Activated CD4-positive, CD25-positive, alpha-beta regulatory T cell treated with anti-CD3 and anti-CD28 coated beads, Interleukin-2, amount 50 U/mL, for 72 hours (primary cell): ENCODE measurements around the gene GALNT17.

Source experiments
- DNase-seq: peaks from one replicate; pipeline ENCODE4 v3.0.0; 2021

GALNT17 gene

DNA sequence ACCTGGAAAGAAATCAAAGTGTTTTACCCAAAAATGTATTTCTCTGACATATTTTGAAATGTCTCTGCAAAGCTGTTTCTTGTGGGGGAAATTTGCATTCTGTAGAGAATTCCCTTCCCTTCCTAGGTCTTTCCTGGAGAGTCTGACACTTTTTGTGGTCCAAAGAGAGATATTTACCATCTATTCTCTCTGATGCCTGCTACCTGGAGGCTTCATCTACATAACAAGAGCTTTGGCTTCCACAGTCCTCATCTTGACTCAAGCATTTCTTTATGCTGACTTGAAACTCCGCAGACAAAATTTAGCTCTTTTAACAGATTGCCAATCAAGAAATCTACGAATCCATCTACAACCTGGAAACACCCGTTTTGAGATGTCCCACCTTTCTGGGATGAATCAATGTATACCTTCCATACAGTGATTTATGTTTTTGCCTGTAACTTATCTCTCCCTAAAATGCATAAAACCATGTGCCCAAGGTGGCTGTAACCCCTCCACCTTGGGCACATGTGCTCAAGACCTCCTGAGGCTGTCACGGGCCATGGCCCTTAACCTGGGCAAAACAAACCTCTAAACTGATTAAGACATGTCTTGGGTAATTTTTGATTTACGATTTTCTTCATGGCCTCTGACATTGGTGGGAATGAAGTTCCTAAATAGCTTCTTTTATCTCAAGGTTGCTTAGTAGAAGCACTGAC lies 334.7 kb downstream of the GALNT17 start:
- no peak for DNase-seq

- no peak for DNase-seq
Measured at GRCh38 chr7:71470326-71470725, 338.4 kb downstream of the GALNT17 start.

- no peak for DNase-seq
Measured at GRCh38 chr7:71470830-71471229, 338.9 kb downstream of the GALNT17 start.

GRCh38 chr7:71472962-71473361 lies 341.0 kb downstream of the GALNT17 start:
- DNase-seq, result no peak

- DNase-seq, result no peak
Measured at GRCh38 chr7:71473366-71473967, 341.5 kb downstream of the GALNT17 start.

DNA sequence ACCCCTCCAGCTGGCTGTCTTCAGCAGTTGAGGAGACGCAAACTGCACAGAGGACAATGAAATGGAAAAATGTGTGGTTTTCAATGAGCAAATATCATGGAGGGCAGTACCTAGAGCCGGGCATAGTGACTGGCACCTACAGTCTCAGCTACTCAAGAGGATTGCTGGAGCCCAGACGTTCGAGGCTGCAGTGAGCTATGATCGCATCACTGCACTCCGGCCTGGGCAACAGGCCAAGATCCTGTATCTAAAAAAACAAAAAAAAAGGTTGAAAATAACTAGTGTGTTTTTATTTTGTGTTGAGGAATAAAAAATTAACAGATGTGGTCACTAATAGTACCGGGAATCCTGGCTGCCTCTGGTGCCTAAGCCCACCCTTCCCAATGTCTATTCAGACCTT lies 345.5 kb downstream of the GALNT17 start:
- no peak for DNase-seq

- no peak for DNase-seq
Measured at GRCh38 chr7:71479231-71479630, 347.3 kb downstream of the GALNT17 start.

GRCh38 chr7:71480791-71481190 lies 348.8 kb downstream of the GALNT17 start:
- no peak for DNase-seq

GRCh38 chr7:71482284-71482683 lies 350.3 kb downstream of the GALNT17 start:
- DNase-seq, result no peak

- no peak for DNase-seq
Measured at GRCh38 chr7:71484380-71484779, 352.4 kb downstream of the GALNT17 start.

DNA sequence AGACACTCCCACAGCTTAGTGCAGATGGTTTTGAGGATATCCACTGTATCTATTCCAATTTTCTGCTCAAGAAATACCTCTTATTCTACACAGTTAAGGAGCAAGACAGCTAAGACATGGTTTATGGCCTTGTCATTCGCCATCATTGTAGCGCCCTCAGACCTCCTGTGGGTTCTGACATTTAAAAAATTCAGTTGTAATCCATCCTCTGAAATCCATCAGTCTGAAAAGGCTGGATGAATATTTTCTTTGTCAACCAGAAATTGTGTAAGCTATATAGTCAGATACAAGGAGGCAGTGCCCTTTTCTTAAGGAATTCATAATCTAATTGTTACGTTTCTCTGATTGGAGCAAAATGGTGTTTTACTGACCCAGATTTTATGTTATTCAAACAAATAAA lies 353.6 kb downstream of the GALNT17 start:
- DNase-seq, result no peak

GRCh38 chr7:71486414-71486813 lies 354.5 kb downstream of the GALNT17 start:
- DNase-seq, result no peak

- DNase-seq, result no peak
Measured at GRCh38 chr7:71486856-71487628, 355.1 kb downstream of the GALNT17 start.

- no peak for DNase-seq
Measured at GRCh38 chr7:71488308-71488707, 356.4 kb downstream of the GALNT17 start.

DNA sequence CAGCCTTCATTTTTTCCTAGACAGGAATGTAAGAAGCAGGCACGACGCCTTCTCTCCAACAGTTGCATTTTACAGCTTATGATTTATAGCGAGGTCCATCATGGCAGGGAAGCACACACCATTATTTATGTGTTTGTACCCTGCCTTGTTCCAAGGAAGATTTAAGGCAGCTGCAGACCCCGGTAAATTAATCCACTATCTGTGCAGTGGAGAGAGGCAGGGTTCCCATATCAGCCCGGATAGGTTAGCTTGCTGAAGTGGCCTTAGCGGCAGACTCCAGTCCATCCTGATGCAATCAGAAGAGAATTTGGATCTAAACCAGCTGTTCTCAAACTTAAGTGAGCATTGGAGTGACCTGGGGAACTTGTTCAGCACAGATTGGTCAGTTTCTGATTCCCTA lies 359.4 kb downstream of the GALNT17 start:
- DNase-seq, result no peak

GRCh38 chr7:71495828-71496227 lies 363.9 kb downstream of the GALNT17 start:
- DNase-seq, result no peak

DNA sequence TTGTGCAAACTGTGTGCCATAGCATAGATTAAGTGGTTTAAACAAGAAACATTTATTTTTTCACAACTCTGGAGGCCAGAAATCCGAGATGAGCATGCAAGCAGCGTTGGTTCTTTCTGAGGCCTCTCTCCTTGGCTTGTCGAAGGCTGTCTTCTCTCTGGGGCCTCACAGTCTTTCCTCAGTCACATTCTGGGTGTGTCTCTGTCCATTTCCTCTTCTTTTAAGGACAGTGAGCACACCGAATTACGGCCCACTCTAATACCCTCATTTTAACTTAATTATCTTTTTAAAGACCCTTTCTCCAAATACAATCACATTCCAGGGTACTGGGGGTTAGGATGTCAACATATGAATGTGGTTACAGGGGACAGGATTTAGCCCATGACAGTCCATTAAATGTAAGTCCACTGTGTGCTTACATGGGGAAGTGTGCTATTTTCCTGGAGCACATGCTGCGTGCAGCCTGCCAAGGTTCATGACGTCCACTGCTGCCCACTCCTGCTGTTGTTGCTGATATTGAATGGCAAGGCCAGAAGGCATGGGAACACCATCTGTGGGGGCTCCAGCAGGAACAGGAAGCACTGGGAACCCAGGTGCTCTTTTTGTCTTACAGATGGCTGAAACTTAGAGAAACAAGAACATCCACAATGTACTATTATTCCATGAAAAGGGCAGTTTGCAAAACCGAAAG lies 365.5 kb downstream of the GALNT17 start:
- DNase-seq, result no peak

- DNase-seq, result no peak
Measured at GRCh38 chr7:71498381-71498780, 366.4 kb downstream of the GALNT17 start.

DNA sequence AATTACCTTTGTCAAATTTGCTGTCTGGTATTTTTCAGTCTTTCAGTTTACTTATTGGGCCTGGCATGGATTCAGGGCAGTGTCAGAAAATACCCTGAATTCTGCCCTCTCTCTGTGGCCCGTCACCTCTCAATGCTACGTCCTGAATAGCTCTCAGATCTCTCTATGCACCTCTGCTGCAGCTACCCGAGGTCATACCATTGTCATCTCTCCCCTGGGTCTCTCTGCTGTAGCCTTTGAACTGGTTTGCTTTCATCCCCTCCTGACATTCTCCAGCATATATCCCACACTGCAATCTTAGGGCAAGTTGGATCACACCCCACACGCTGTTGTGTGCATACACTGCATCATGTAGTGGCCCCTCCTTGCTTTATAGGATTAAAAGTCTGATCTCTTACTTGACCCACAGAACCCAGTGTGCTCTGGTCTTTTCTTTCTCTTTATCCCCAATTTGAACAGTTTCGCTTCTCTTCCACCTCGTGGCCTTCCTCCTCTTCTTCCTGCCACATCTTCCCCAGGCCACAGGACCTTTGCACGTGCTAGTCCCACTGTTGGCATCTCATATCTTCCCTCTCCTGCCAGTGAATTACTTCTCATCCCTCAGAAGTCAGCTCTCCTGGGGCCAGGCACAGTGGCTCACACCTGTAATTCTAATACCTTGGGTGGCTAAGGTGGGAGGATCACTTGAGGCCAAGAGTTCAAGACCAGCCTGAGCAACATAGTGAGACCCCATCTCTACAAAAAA lies 372.9 kb downstream of the GALNT17 start:
- DNase-seq, result no peak

- no peak for DNase-seq
Measured at GRCh38 chr7:71506822-71507221, 374.9 kb downstream of the GALNT17 start.

DNA sequence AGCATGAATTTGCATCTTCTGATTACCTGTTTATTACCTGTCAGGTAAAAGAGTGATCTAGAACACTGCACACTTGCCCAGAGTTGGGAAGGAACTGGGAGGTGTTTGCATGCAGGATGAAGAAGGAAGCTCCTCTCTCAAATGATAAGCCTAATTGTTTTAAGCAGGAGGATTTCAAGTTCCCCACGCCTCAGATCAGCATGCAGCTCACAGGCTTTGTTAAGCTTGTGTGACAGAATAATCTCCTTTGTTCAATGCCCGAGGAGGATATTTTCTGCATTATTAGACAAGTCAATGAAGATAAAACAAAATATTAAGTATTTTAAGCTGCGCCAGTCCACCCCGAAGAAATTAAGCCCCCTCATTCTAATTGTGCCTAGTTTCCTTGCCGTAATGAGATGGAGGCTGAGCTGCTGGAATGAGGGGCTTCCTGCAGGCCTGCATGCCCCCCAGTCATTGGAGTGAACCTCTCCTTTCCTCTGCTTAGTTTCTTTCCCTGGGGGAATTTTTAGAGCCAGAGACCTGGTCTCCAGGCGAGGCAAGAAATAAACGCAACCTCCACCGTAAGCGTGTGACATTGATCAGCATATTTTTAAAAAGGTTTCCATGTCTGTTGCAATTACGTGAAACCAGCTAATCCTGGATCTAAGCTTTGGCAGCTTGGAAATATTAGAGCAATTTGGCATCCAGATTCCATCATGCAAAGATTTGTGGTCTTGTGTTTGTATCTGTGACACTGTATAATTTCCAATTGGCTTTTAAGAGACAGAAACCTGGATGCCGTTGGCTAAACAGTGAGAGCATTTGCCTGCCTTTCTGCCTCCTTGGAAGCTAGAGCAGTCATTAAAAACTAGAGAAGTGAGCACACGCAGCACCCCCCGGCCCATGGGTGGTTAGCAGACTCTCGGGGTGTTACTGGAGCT lies 376.0 kb downstream of the GALNT17 start:
- no peak for DNase-seq

- DNase-seq, result no peak
Measured at GRCh38 chr7:71509381-71509780, 377.4 kb downstream of the GALNT17 start.
